Thyroid gland (tissue), 4 donors: Measurements from ENCODE around the gene SNED1. TPM values are rescaled to one million over a fixed set of nuclear protein-coding genes. Genes with fewer than 3 reads are reported as not detected.
"Not testable (repeated sequence)": the region's sequence is repeated elsewhere in the genome, so short reads cannot be mapped to it uniquely, and the experiment has no call there.

Experiments used
- DNase-seq, 2 donors: peaks; one replicate each; pipeline ENCODE4 v3.0.0-alpha.2; 2019
- H3K27ac ChIP-seq, 3 donors: fragments of 200-600 bp; sonication (generic); 1 replicate in 2 of 3; 2 replicates in 1 of 3; pipeline ENCODE4 v1.5.1; 2016 to 2019; ENCODE audit warnings: mild to moderate bottlenecking in 1 of 3, moderate library complexity in 1 of 3
- H3K27me3 ChIP-seq: fragments of 200-600 bp; sonication (generic); one replicate; pipeline ENCODE4 v1.5.1; 2019
- H3K36me3 ChIP-seq, 2 donors: fragments of 200-600 bp; sonication (generic); one replicate each; pipeline ENCODE4 v1.5.1; 2016 to 2019
- H3K4me1 ChIP-seq, 2 donors: fragments of 200-600 bp; sonication (generic); one replicate each; pipeline ENCODE4 v1.5.1; 2017 to 2019
- H3K4me3 ChIP-seq, 3 donors: fragments of 200-600 bp; sonication (generic); replicated peaks in 1 of 3; 1 replicate in 2 of 3; 2 replicates in 1 of 3; pipeline ENCODE4 v1.5.1; 2016; ENCODE audit warnings: mild to moderate bottlenecking in 1 of 3
- H3K9me3 ChIP-seq: fragments of 200-600 bp; sonication (generic); one replicate; pipeline ENCODE4 v1.5.1; 2017
- CTCF ChIP-seq, 6 experiments: fragments of 200-600 bp in 3 of 6; fragments of 450-650 bp in 3 of 6; sonication (generic) in 3 of 6; IDR thresholded peaks; one replicate each; pipeline ENCODE4 v1.5.1; 2016 to 2019; ENCODE audit warnings: antibody characterized with exemption in 6 of 6, mild to moderate bottlenecking in 2 of 6, inconsistent platforms in 1 of 6, moderate library complexity in 1 of 6
- POLR2A ChIP-seq, 2 donors: fragments of 450-650 bp; IDR thresholded peaks; one replicate each; pipeline ENCODE4 v1.6.1; 2017; ENCODE audit warnings: antibody characterized with exemption in 2 of 2, mild to moderate bottlenecking in 2 of 2, moderate library complexity in 1 of 2
- WGBS, 2 donors: methylation state at CpG; one replicate each; pipeline ENCODE4 v1.1.5; 2017; 5-methylcytosine and 5-hydroxymethylcytosine counted together
- intact Hi-C: fragments of 100-400 bp; cut with DNase I; formaldehyde crosslinking; loops from one replicate; pipeline ENCODE4 v1.15.1; 2023
- total RNA-seq, 4 donors: library from RNA; depleted of rRNA; stranded (reverse); fragments of >200 nt; gene quantifications; one replicate each; pipeline ENCODE4 v1.2.3, GENCODE V29; 2016

Gene SNED1
- total RNA-seq, 4 donors from 2014 or later: 47.7 to 122 (median 68.7) TPM

- no peak overlapping the region for H3K27ac ChIP-seq
- H3K9me3 ChIP-seq: no peaks in the 10 kb centered on the region
- H3K4me3 ChIP-seq: no peak overlapping the region
- TF ChIP-seq CTCF (IDR thresholded peaks at IDR 0.05) (no peak), POLR2A (IDR thresholded peaks at IDR 0.05) (no peak)
- no peaks in the 10 kb centered on the region for H3K27me3 ChIP-seq
- WGBS, 2 donors: 91 to 97% methylated on average over 13 to 15 of the region's 15 CpGs
- intact Hi-C loops: no loop called here
- H3K4me1 ChIP-seq: peaks cover 12 to 27% of the 10 kb centered on the region in 2 donors
- DNase-seq: peak in 1 of 2 donors; percentile 1
- no peaks in the 10 kb centered on the region for H3K36me3 ChIP-seq
Measured at GRCh38 chr2:240970816-240971215, 27.6 kb upstream of the SNED1 start.

- 74 to 75% methylated on average over 11 of the region's 11 CpGs for WGBS, 2 donors
- Histone ChIP-seq H3K4me1 (peaks cover 12 to 27% of the 10 kb centered on the region in 2 donors), H3K9me3 (no peaks in the 10 kb centered on the region), H3K4me3 (no peak overlapping the region), H3K27ac (no peak overlapping the region), H3K36me3 (no peaks in the 10 kb centered on the region), H3K27me3 (no peaks in the 10 kb centered on the region)
- DNase-seq: no peak
- TF ChIP-seq POLR2A (IDR thresholded peaks at IDR 0.05) (no peak), CTCF (IDR thresholded peaks at IDR 0.05) (no peak)
- intact Hi-C loops: no loop called here
Measured at GRCh38 chr2:240972201-240972600, 26.2 kb upstream of the SNED1 start.

GRCh38 chr2:240972636-240973521 is 25.5 kb upstream of the SNED1 start:
- Histone ChIP-seq H3K9me3 (no peaks in the 10 kb centered on the region), H3K4me3 (no peak overlapping the region), H3K27ac (peak overlapping the region in 1 of 3 donors; percentile 17), H3K4me1 (peaks cover 12 to 27% of the 10 kb centered on the region in 2 donors), H3K27me3 (no peaks in the 10 kb centered on the region), H3K36me3 (no peaks in the 10 kb centered on the region)
- no peak for TF ChIP-seq CTCF (IDR thresholded peaks at IDR 0.05)
- no peak for TF ChIP-seq POLR2A (IDR thresholded peaks at IDR 0.05)
- 40 to 43% methylated on average over 11 to 17 of the region's 17 CpGs for WGBS, 2 donors
- intact Hi-C loops: no loop called here
- peak; percentile 57 to 77 for DNase-seq

GRCh38 chr2:240974771-240975572 is 23.4 kb upstream of the SNED1 start:
- DNase-seq: no peak
- H3K9me3 ChIP-seq: no peaks in the 10 kb centered on the region
- whole genome bisulfite sequencing, 2 donors: 86 to 90% methylated on average over 7 to 8 of the region's 10 CpGs
- intact Hi-C loops: no loop called here
- no peak overlapping the region for H3K4me3 ChIP-seq
- H3K27me3 ChIP-seq: no peaks in the 10 kb centered on the region
- no peak overlapping the region for H3K27ac ChIP-seq
- no peaks in the 10 kb centered on the region for H3K36me3 ChIP-seq
- TF ChIP-seq POLR2A (IDR thresholded peaks at IDR 0.05) (no peak), CTCF (IDR thresholded peaks at IDR 0.05) (no peak)
- H3K4me1 ChIP-seq: peaks cover 12 to 19% of the 10 kb centered on the region in 2 donors

GRCh38 chr2:240975903-240976302 is 22.5 kb upstream of the SNED1 start:
- H3K27ac ChIP-seq, H3K4me3 ChIP-seq, H3K36me3 ChIP-seq, DNase-seq, H3K9me3 ChIP-seq, intact Hi-C loops, H3K27me3 ChIP-seq: not testable (repeated sequence)
- WGBS, 2 donors: 89 to 95% methylated on average over 3 to 4 of the region's 4 CpGs
- peaks cover 12 to 19% of the 10 kb centered on the region in 2 donors for H3K4me1 ChIP-seq
